ENCODE results near the gene RBM20.

DNA sequence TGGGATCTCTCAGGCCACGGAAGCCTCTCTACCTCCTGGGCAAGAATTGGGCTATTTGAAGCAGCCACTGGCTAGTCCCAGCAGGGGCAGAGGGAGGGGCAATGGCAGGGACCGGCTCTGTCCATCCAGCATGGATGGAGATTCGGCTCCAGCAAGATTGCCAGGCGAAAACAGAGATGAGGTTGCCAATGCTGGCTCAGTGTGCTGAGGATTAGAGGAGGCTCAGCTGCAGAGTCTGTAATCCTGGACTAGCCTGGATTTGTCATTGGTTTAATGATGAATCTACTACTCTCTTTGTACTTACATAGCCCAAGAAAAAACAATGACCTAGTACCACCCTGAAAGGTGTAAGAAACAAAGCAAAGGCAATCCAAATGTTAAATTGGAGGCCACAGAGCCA, 115.4 kb downstream of the RBM20 start:
- TF ChIP-seq CTCF (conservative IDR thresholded peaks at IDR 0.05; ENCODE audit: low read depth in 2 of 2): no peak
- TF ChIP-seq REST (IDR thresholded peaks at IDR 0.05; ENCODE audit: unreplicated experiment): no peak
- TF ChIP-seq EZH2phosphoT487 (IDR thresholded peaks at IDR 0.05; ENCODE audit: unreplicated experiment): no peak
- no peak for TF ChIP-seq ZNF331 (CRISPR knock-in tag; IDR thresholded peaks at IDR 0.05; ENCODE audit: low read depth)
- no peak for TF ChIP-seq EZH2 (IDR thresholded peaks at IDR 0.05; ENCODE audit: low read depth, unreplicated experiment)
- TF ChIP-seq POLR2AphosphoS5 (IDR thresholded peaks at IDR 0.05; ENCODE audit: low read depth): no peak
- TF ChIP-seq ETS1 (IDR thresholded peaks at IDR 0.05): no peak
- no peak for TF ChIP-seq NANOG (IDR thresholded peaks at IDR 0.05; ENCODE audit: borderline replicate concordance)

Measured in GM23338 (cell line).